RWPE2 (cell line): ENCODE measurements around the gene TTC28.

ENCODE experiments used
- ATAC-seq: fragments of 200-7000 bp; cut with Tn5 transposase; 3 replicates; pipeline ENCODE4 v1.9.1; 2021; ENCODE audit warnings: low read depth
- DNase-seq: peaks from one replicate; pipeline ENCODE4 v3.0.0-alpha.2; 2020; ENCODE audit warnings: low spot score
- H3K27ac ChIP-seq: fragments of 450-650 bp; 2 replicates; pipeline ENCODE4 v1.5.1; 2017; ENCODE audit warnings: mild to moderate bottlenecking; ENCODE audit not compliant: poor library complexity, severe bottlenecking
- H3K27me3 ChIP-seq: fragments of 250-450 bp; sonication (Bioruptor Pico); 2 replicates; pipeline ENCODE4 v1.5.1; 2021; ENCODE audit warnings: mild to moderate bottlenecking, moderate library complexity; ENCODE audit not compliant: insufficient read depth, poor library complexity, severe bottlenecking
- H3K36me3 ChIP-seq: fragments of 250-450 bp; sonication (Bioruptor Pico); 2 replicates; pipeline ENCODE4 v1.5.1; 2020; ENCODE audit warnings: low read depth, mild to moderate bottlenecking, moderate library complexity
- H3K4me1 ChIP-seq: fragments of 250-450 bp; sonication (Bioruptor Pico); 2 replicates; pipeline ENCODE4 v1.5.1; 2021; ENCODE audit warnings: mild to moderate bottlenecking, moderate library complexity; ENCODE audit not compliant: insufficient read depth, poor library complexity, severe bottlenecking
- H3K4me3 ChIP-seq: fragments of 250-450 bp; sonication (Bioruptor Pico); 2 replicates; pipeline ENCODE4 v1.5.1; 2021; ENCODE audit warnings: mild to moderate bottlenecking, moderate library complexity; ENCODE audit not compliant: severe bottlenecking
- H3K9me3 ChIP-seq: fragments of 250-450 bp; sonication (Bioruptor Pico); 2 replicates; pipeline ENCODE4 v1.5.1; 2021; ENCODE audit warnings: mild to moderate bottlenecking, moderate library complexity; ENCODE audit not compliant: severe bottlenecking
- CTCF ChIP-seq: fragments of 450-650 bp; IDR thresholded peaks from one replicate; pipeline ENCODE4 v1.5.1; 2017; ENCODE audit warnings: mild to moderate bottlenecking, moderate library complexity; ENCODE audit not compliant: poor library complexity, severe bottlenecking

Gene TTC28

GRCh38 chr22:28237112-28237511 lies 442.5 kb downstream of the TTC28 start:
- Histone ChIP-seq H3K36me3 (no peaks in the 10 kb centered on the region), H3K9me3 (no peaks in the 10 kb centered on the region), H3K4me1 (no peaks in the 10 kb centered on the region), H3K27ac (no peak overlapping the region), H3K4me3 (no peak overlapping the region), H3K27me3 (peaks cover 4% of the 10 kb centered on the region)
- TF ChIP-seq CTCF: no peak
- DNase-seq: no peak
- no peak for ATAC-seq

- Histone ChIP-seq H3K36me3 (no peaks in the 10 kb centered on the region), H3K4me3 (no peak overlapping the region), H3K4me1 (no peaks in the 10 kb centered on the region), H3K27me3 (no peaks in the 10 kb centered on the region), H3K27ac (no peak overlapping the region), H3K9me3 (no peaks in the 10 kb centered on the region)
- DNase-seq: no peak
- TF ChIP-seq CTCF: no peak
- no peak for ATAC-seq
These were observed 447.4 kb downstream of the TTC28 start for GRCh38 chr22:28232204-28232603.

DNA sequence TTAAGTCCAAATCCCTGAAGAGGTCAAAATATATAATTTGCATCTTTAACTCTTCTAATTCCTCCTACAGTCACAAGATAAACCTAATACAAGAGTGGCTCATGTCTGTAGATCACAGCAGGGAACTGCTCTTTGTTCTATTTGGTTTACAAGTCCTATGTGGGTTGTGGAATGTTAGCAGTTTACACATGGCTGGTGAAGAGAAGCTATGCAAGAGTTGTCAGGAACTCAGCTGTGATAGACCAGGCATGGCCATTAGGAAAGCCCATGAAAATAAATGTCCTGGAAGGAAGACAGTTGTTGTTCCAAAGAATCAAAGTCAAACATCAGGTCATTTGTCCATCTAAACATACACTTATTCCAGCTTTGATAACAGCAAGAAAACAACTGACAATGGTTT lies 448.2 kb downstream of the TTC28 start:
- H3K36me3 ChIP-seq: no peaks in the 10 kb centered on the region
- no peak overlapping the region for H3K4me3 ChIP-seq
- no peak for TF ChIP-seq CTCF
- no peaks in the 10 kb centered on the region for H3K4me1 ChIP-seq
- no peak for DNase-seq
- no peaks in the 10 kb centered on the region for H3K9me3 ChIP-seq
- no peak for ATAC-seq
- H3K27ac ChIP-seq: no peak overlapping the region
- H3K27me3 ChIP-seq: no peaks in the 10 kb centered on the region

DNA sequence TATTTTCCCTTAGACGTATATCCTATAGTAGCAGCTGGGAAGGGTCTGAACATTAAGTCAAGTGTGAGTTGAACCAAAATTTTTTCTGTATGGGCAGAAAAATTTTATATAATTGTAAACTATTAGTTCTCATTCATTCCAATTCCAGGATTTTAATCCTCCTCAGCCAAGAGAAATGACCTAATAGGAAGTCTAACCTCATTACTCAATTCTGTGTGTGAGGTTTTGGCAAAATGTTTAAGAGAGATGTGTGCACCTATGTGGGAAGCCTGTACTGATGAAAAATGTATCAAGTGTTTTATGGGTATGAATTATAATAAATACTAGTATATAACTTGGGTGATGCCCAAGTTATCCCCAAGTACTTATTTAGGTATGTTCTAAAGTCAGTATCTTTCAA lies 449.0 kb downstream of the TTC28 start:
- DNase-seq (no peak), ATAC-seq (no peak)
- no peak for TF ChIP-seq CTCF
- Histone ChIP-seq H3K9me3 (no peaks in the 10 kb centered on the region), H3K4me3 (no peak overlapping the region), H3K4me1 (no peaks in the 10 kb centered on the region), H3K27me3 (no peaks in the 10 kb centered on the region), H3K27ac (no peak overlapping the region), H3K36me3 (no peaks in the 10 kb centered on the region)

- Histone ChIP-seq H3K36me3 (no peaks in the 10 kb centered on the region), H3K9me3 (no peaks in the 10 kb centered on the region), H3K4me3 (no peak overlapping the region), H3K4me1 (no peaks in the 10 kb centered on the region), H3K27me3 (no peaks in the 10 kb centered on the region), H3K27ac (no peak overlapping the region)
- TF ChIP-seq CTCF: no peak
- no peak for DNase-seq
- no peak for ATAC-seq
These were observed 449.8 kb downstream of the TTC28 start for GRCh38 chr22:28229566-28230485.
